ENCODE results near the gene TRMO. TPM values are rescaled to one million over a fixed set of nuclear protein-coding genes. Genes with fewer than 3 reads are reported as not detected.

Gene TRMO
- total RNA-seq, 1 experiment from 2014 or later, result 10.0 TPM

GRCh38 chr9:97895211-97895610 lies 27.1 kb downstream of the TRMO start:
- no peak overlapping the region for H3K4me3 Mint-ChIP-seq (ENCODE audit: unreplicated experiment)
- peaks cover 6% of the 10 kb centered on the region for H3K36me3 Mint-ChIP-seq (ENCODE audit: insufficient read depth, unreplicated experiment)
- intact Hi-C loops (cut with micrococcal nuclease; ENCODE audit: unreplicated experiment), result no loop called here
- CTCF ChIA-PET, result interaction anchor here (1.1 kb wide), 2 partner anchors 180 to 198 kb away, joined by 3 to 4 read pairs; partner anchors contain the start of gene XPA
- H3K36me3 ChIP-seq (ENCODE audit: control insufficient read depth, insufficient read depth, low read length), result no peaks in the 10 kb centered on the region
- BruUV-seq (replicated peaks), result no TSS peak
- H3K4me1 ChIP-seq, result no peaks in the 10 kb centered on the region
- POLR2A ChIA-PET, result no interaction called here
- no peak overlapping the region for H3K27ac Mint-ChIP-seq (ENCODE audit: unreplicated experiment)
- no peaks in the 10 kb centered on the region for H3K27me3 Mint-ChIP-seq (ENCODE audit: insufficient read depth, unreplicated experiment)
- H3K4me1 Mint-ChIP-seq (ENCODE audit: low read depth, unreplicated experiment), result no peaks in the 10 kb centered on the region
- no peaks in the 10 kb centered on the region for H3K9me3 ChIP-seq
- no peaks in the 10 kb centered on the region for H3K9me3 Mint-ChIP-seq (ENCODE audit: unreplicated experiment)
- no peaks in the 10 kb centered on the region for H3K27me3 ChIP-seq (replicated peaks; ENCODE audit: control insufficient read depth, insufficient read depth, low read length)
- TF ChIP-seq, protein P1, sequence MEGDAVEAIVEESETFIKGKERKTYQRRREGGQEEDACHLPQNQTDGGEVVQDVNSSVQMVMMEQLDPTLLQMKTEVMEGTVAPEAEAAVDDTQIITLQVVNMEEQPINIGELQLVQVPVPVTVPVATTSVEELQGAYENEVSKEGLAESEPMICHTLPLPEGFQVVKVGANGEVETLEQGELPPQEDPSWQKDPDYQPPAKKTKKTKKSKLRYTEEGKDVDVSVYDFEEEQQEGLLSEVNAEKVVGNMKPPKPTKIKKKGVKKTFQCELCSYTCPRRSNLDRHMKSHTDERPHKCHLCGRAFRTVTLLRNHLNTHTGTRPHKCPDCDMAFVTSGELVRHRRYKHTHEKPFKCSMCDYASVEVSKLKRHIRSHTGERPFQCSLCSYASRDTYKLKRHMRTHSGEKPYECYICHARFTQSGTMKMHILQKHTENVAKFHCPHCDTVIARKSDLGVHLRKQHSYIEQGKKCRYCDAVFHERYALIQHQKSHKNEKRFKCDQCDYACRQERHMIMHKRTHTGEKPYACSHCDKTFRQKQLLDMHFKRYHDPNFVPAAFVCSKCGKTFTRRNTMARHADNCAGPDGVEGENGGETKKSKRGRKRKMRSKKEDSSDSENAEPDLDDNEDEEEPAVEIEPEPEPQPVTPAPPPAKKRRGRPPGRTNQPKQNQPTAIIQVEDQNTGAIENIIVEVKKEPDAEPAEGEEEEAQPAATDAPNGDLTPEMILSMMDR (IDR thresholded peaks at IDR 0.05; ENCODE audit: insufficient read depth in 1 of 2, low read depth in 1 of 2, low read length in 1 of 2, severe bottlenecking in 1 of 2, unreplicated experiment in 1 of 2), result no peak
- DNase-seq, result no peak
- no peak overlapping the region for H3K4me3 ChIP-seq (ENCODE audit: low read depth, low read length)

DNA sequence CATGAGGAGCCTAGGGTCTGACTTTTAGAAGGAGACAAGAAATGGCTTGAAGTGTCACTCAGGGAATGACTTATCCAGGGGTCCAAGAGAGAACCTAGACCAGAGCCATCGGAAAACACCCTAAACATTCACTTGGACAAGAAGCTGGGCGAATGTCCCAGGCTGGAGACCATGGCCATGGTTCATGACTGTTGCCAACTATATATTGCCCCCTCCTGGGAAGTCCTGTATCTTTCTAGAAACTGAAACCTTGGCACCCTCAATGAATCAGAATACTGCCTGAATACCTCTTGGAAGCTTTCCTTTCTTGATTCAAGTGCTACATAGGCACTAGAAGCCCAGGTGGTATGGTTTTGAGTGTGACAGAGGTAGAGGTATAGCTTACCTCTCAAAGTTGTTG lies 29.9 kb downstream of the TRMO start:
- Mint-ChIP-seq H3K27me3 (ENCODE audit: insufficient read depth, unreplicated experiment) (no peaks in the 10 kb centered on the region), H3K9me3 (ENCODE audit: unreplicated experiment) (no peaks in the 10 kb centered on the region), H3K36me3 (ENCODE audit: insufficient read depth, unreplicated experiment) (no peaks in the 10 kb centered on the region), H3K4me1 (ENCODE audit: low read depth, unreplicated experiment) (no peaks in the 10 kb centered on the region), H3K27ac (ENCODE audit: unreplicated experiment) (no peak overlapping the region), H3K4me3 (ENCODE audit: unreplicated experiment) (no peak overlapping the region)
- TF ChIP-seq, protein P1 (IDR thresholded peaks at IDR 0.05; ENCODE audit: insufficient read depth in 1 of 2, low read depth in 1 of 2, low read length in 1 of 2, severe bottlenecking in 1 of 2, unreplicated experiment in 1 of 2), result no peak
- intact Hi-C loops (cut with micrococcal nuclease; ENCODE audit: unreplicated experiment), result no loop called here
- Histone ChIP-seq H3K4me1 (no peaks in the 10 kb centered on the region), H3K4me3 (ENCODE audit: low read depth, low read length) (no peak overlapping the region), H3K27me3 (replicated peaks; ENCODE audit: control insufficient read depth, insufficient read depth, low read length) (no peaks in the 10 kb centered on the region), H3K9me3 (0 out of 2 replicates have a peak, but pooled peaks cover 2% of the 10 kb centered on the region), H3K36me3 (ENCODE audit: control insufficient read depth, insufficient read depth, low read length) (no peaks in the 10 kb centered on the region)
- no TSS peak for BruUV-seq (replicated peaks)
- no peak for DNase-seq
- ChIA-PET CTCF (interaction anchor here (0.9 kb wide), 1 partner anchor 10 kb away, joined by 3 read pairs; no protein-coding TSS in a partner anchor), POLR2A (no interaction called here)

- POLR2A ChIA-PET, result no interaction called here
- H3K4me3 Mint-ChIP-seq (ENCODE audit: unreplicated experiment), result no peak overlapping the region
- intact Hi-C loops (cut with micrococcal nuclease; ENCODE audit: unreplicated experiment), result loop anchor here (2.0 kb wide), 1 partner anchor 181 kb away; no protein-coding TSS in a partner anchor
- TF ChIP-seq, protein P1 (IDR thresholded peaks at IDR 0.05; ENCODE audit: insufficient read depth in 1 of 2, low read depth in 1 of 2, low read length in 1 of 2, severe bottlenecking in 1 of 2, unreplicated experiment in 1 of 2), result no peak
- no peaks in the 10 kb centered on the region for H3K4me1 Mint-ChIP-seq (ENCODE audit: low read depth, unreplicated experiment)
- Histone ChIP-seq H3K4me1 (no peaks in the 10 kb centered on the region), H3K4me3 (ENCODE audit: low read depth, low read length) (no peak overlapping the region), H3K36me3 (ENCODE audit: control insufficient read depth, insufficient read depth, low read length) (no peaks in the 10 kb centered on the region), H3K9me3 (0 out of 2 replicates have a peak, but pooled peaks cover 2% of the 10 kb centered on the region), H3K27me3 (replicated peaks; ENCODE audit: control insufficient read depth, insufficient read depth, low read length) (no peaks in the 10 kb centered on the region)
- BruUV-seq (replicated peaks), result no TSS peak
- no peak overlapping the region for H3K27ac Mint-ChIP-seq (ENCODE audit: unreplicated experiment)
- H3K9me3 Mint-ChIP-seq (ENCODE audit: unreplicated experiment), result no peaks in the 10 kb centered on the region
- H3K36me3 Mint-ChIP-seq (ENCODE audit: insufficient read depth, unreplicated experiment), result no peaks in the 10 kb centered on the region
- CTCF ChIA-PET, result no interaction called here
- DNase-seq, result no peak
- no peaks in the 10 kb centered on the region for H3K27me3 Mint-ChIP-seq (ENCODE audit: insufficient read depth, unreplicated experiment)
Measured at GRCh38 chr9:97891736-97892135, 30.6 kb downstream of the TRMO start.

Measured in Caco-2 (cell line).